C4-2B (cell line): ENCODE results near the gene SLC25A1.

ENCODE experiments used
- ZFX ChIP-seq: fragments of 450-650 bp; IDR thresholded peaks from 2 replicates; pipeline ENCODE4 v1.6.1; 2017
- TF ChIP-seq, protein P1 (sequence below): fragments of 450-650 bp; conservative IDR thresholded peaks from 2 replicates; pipeline ENCODE4 v1.5.1; 2017; ENCODE audit warnings: mild to moderate bottlenecking

DNA sequence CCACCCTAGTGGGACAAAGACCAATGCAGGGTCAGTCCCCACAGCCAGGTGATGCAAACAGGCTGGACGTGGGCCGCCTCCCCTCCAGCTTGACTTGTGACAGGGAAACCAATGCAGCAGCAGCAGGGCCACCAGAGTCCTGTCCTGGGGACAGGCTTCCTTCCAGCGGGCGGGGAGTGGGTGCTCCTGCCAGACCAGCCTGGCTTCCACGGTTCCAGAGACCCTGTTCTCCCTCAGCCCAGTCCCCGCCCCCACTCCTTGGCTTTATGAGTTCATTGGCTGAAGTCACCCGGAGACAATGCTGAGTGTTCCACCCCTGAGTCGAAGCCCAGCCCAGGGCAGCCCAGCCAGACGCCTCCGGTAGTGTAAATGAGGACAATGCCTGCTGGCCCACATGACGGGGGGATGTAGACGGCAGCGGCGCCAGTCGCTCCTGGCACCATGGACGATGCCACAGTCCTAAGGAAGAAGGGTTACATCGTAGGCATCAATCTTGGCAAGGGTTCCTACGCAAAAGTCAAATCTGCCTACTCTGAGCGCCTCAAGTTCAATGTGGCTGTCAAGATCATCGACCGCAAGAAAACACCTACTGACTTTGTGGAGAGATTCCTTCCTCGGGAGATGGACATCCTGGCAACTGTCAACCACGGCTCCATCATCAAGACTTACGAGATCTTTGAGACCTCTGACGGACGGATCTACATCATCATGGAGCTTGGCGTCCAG lies 47.4 kb downstream of the SLC25A1 start, which contains the start of gene TSSK2:
- TF ChIP-seq, protein P1, sequence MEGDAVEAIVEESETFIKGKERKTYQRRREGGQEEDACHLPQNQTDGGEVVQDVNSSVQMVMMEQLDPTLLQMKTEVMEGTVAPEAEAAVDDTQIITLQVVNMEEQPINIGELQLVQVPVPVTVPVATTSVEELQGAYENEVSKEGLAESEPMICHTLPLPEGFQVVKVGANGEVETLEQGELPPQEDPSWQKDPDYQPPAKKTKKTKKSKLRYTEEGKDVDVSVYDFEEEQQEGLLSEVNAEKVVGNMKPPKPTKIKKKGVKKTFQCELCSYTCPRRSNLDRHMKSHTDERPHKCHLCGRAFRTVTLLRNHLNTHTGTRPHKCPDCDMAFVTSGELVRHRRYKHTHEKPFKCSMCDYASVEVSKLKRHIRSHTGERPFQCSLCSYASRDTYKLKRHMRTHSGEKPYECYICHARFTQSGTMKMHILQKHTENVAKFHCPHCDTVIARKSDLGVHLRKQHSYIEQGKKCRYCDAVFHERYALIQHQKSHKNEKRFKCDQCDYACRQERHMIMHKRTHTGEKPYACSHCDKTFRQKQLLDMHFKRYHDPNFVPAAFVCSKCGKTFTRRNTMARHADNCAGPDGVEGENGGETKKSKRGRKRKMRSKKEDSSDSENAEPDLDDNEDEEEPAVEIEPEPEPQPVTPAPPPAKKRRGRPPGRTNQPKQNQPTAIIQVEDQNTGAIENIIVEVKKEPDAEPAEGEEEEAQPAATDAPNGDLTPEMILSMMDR, result no peak
- TF ChIP-seq ZFX, result no peak
